ENCODE results near the gene MGAT5B. TPM values are rescaled to one million over a fixed set of nuclear protein-coding genes. Genes with fewer than 3 reads are reported as not detected.
"Not testable (repeated sequence)": the region's sequence is repeated elsewhere in the genome, so short reads cannot be mapped to it uniquely, and the experiment has no call there.

Gene MGAT5B
- total and polyA plus RNA-seq, 4 experiments from 2014 or later: 0.25 to 2.4 (median 1.8) TPM; not detected in 1

GRCh38 chr17:76969598-76970172 is 101.5 kb downstream of the MGAT5B start:
- Mint-ChIP-seq H3K9me3 (peaks cover 0 to 1% (median 0%) of the 10 kb centered on the region in 8 donors), H3K4me3 (peak overlapping the region; percentile 75 to 92 (median 86)), H3K4me1 (peaks cover 6 to 40% (median 18%) of the 10 kb centered on the region in 4 donors), H3K36me3 (no peaks in the 10 kb centered on the region), H3K27me3 (peaks cover 2 to 5% of the 10 kb centered on the region in 2 donors), H3K27ac (peak overlapping the region in 6 of 7 donors; percentile 55 to 93 (median 86))
- intact Hi-C loops (cut with micrococcal nuclease): loop anchor here (2.0 kb wide), 1 partner anchor 41 kb away; no protein-coding TSS in a partner anchor
- H3K27me3 ChIP-seq (ENCODE audit: insufficient read depth, low read length): no peaks in the 10 kb centered on the region
- ChIA-PET POLR2A (ENCODE audit: partially characterized antibody) (interaction anchor here (1.0 to 2.1 kb wide), 5 partner anchors 13 to 39 kb away, joined by 3 to 37 read pairs (median 5); no protein-coding TSS in a partner anchor), CTCF (ENCODE audit: partially characterized antibody) (interaction anchor here (1.1 to 1.4 kb wide), 5 partner anchors 13 to 87 kb away, joined by 3 to 6 read pairs (median 4); no protein-coding TSS in a partner anchor)
- peaks cover 11% of the 10 kb centered on the region for H3K4me1 ChIP-seq (ENCODE audit: insufficient read depth, low read length)
- no peak overlapping the region for H3K27ac ChIP-seq (ENCODE audit: low read depth, low read length)
- no peaks in the 10 kb centered on the region for H3K9me3 ChIP-seq (ENCODE audit: control insufficient read depth in 1 of 2, low read length in 2 of 2)
- peak overlapping the region in 1 of 2 donors; percentile 63 for H3K4me3 ChIP-seq (ENCODE audit: low read length in 2 of 2)
- no peaks in the 10 kb centered on the region for H3K36me3 ChIP-seq (ENCODE audit: insufficient read depth, low read length)
- no peak for DNase-seq

GRCh38 chr17:76970228-76970627 is 102.0 kb downstream of the MGAT5B start:
- H3K27me3 Mint-ChIP-seq; DNase-seq; H3K9me3 ChIP-seq (ENCODE audit: control insufficient read depth in 1 of 2, low read length in 2 of 2); CTCF ChIA-PET (ENCODE audit: partially characterized antibody); H3K4me3 ChIP-seq (ENCODE audit: low read length in 2 of 2); H3K9me3 Mint-ChIP-seq; H3K36me3 Mint-ChIP-seq; H3K27me3 ChIP-seq (ENCODE audit: insufficient read depth, low read length); intact Hi-C loops (cut with micrococcal nuclease); H3K27ac ChIP-seq (ENCODE audit: low read depth, low read length); H3K36me3 ChIP-seq (ENCODE audit: insufficient read depth, low read length): not testable (repeated sequence)
- peak overlapping the region in 7 of 8 donors; percentile 25 to 83 (median 55) for H3K4me3 Mint-ChIP-seq
- peaks cover 11% of the 10 kb centered on the region for H3K4me1 ChIP-seq (ENCODE audit: insufficient read depth, low read length)
- POLR2A ChIA-PET (ENCODE audit: partially characterized antibody): interaction anchor here (1.8 to 2.1 kb wide), 2 partner anchors 12 to 27 kb away, joined by 16 to 37 read pairs; no protein-coding TSS in a partner anchor
- H3K4me1 Mint-ChIP-seq: peaks cover 6 to 40% (median 18%) of the 10 kb centered on the region in 4 donors
- peak overlapping the region in 3 of 7 donors; percentile 5 to 75 (median 68) for H3K27ac Mint-ChIP-seq

GRCh38 chr17:76972046-76972641 is 103.9 kb downstream of the MGAT5B start:
- CTCF ChIA-PET (ENCODE audit: partially characterized antibody): no interaction called here
- no peaks in the 10 kb centered on the region for H3K27me3 ChIP-seq (ENCODE audit: insufficient read depth, low read length)
- Mint-ChIP-seq H3K36me3 (peaks cover 0 to 6% of the 10 kb centered on the region in 2 donors), H3K4me1 (peaks cover 6 to 32% (median 17%) of the 10 kb centered on the region in 4 donors), H3K9me3 (peaks cover 0 to 9% (median 4%) of the 10 kb centered on the region in 8 donors), H3K4me3 (no peak overlapping the region), H3K27me3 (peaks cover 2 to 5% of the 10 kb centered on the region in 2 donors), H3K27ac (no peak overlapping the region)
- H3K9me3 ChIP-seq (ENCODE audit: control insufficient read depth in 1 of 2, low read length in 2 of 2): no peaks in the 10 kb centered on the region
- H3K27ac ChIP-seq (ENCODE audit: low read depth, low read length): no peak overlapping the region
- POLR2A ChIA-PET (ENCODE audit: partially characterized antibody): no interaction called here
- H3K4me1 ChIP-seq (ENCODE audit: insufficient read depth, low read length): peaks cover 11% of the 10 kb centered on the region
- intact Hi-C loops (cut with micrococcal nuclease): no loop called here
- DNase-seq: no peak
- no peak overlapping the region for H3K4me3 ChIP-seq (ENCODE audit: low read length in 2 of 2)
- H3K36me3 ChIP-seq (ENCODE audit: insufficient read depth, low read length): no peaks in the 10 kb centered on the region

- Histone ChIP-seq H3K9me3 (ENCODE audit: control insufficient read depth in 1 of 2, low read length in 2 of 2) (no peaks in the 10 kb centered on the region), H3K4me1 (ENCODE audit: insufficient read depth, low read length) (peaks cover 11% of the 10 kb centered on the region), H3K4me3 (ENCODE audit: low read length in 2 of 2) (no peak overlapping the region), H3K27ac (ENCODE audit: low read depth, low read length) (no peak overlapping the region), H3K36me3 (ENCODE audit: insufficient read depth, low read length) (no peaks in the 10 kb centered on the region), H3K27me3 (ENCODE audit: insufficient read depth, low read length) (no peaks in the 10 kb centered on the region)
- peaks cover 2 to 5% of the 10 kb centered on the region in 2 donors for H3K27me3 Mint-ChIP-seq
- POLR2A ChIA-PET (ENCODE audit: partially characterized antibody): interaction anchor here (1.2 kb wide), 1 partner anchor 9 kb away, joined by 3 read pairs; no protein-coding TSS in a partner anchor
- H3K27ac Mint-ChIP-seq: no peak overlapping the region
- intact Hi-C loops (cut with micrococcal nuclease): no loop called here
- CTCF ChIA-PET (ENCODE audit: partially characterized antibody): no interaction called here
- H3K4me3 Mint-ChIP-seq: no peak overlapping the region
- H3K9me3 Mint-ChIP-seq: peaks cover 0 to 15% (median 10%) of the 10 kb centered on the region in 8 donors
- H3K36me3 Mint-ChIP-seq: peaks cover 0 to 6% of the 10 kb centered on the region in 2 donors
- peaks cover 5 to 23% (median 16%) of the 10 kb centered on the region in 4 donors for H3K4me1 Mint-ChIP-seq
- no peak for DNase-seq
These were observed 104.8 kb downstream of the MGAT5B start for GRCh38 chr17:76973040-76973439.

- DNase-seq: no peak
- Mint-ChIP-seq H3K27ac (no peak overlapping the region), H3K4me1 (peaks cover 1 to 17% (median 6%) of the 10 kb centered on the region in 4 donors), H3K4me3 (no peak overlapping the region), H3K36me3 (peaks cover 0 to 6% of the 10 kb centered on the region in 2 donors), H3K27me3 (peaks cover 2 to 5% of the 10 kb centered on the region in 2 donors), H3K9me3 (peaks cover 0 to 24% (median 16%) of the 10 kb centered on the region in 8 donors)
- intact Hi-C loops (cut with micrococcal nuclease): no loop called here
- no peaks in the 10 kb centered on the region for H3K36me3 ChIP-seq (ENCODE audit: insufficient read depth, low read length)
- POLR2A ChIA-PET (ENCODE audit: partially characterized antibody): no interaction called here
- no peak overlapping the region for H3K27ac ChIP-seq (ENCODE audit: low read depth, low read length)
- H3K9me3 ChIP-seq (ENCODE audit: control insufficient read depth in 1 of 2, low read length in 2 of 2): no peaks in the 10 kb centered on the region
- no peaks in the 10 kb centered on the region for H3K27me3 ChIP-seq (ENCODE audit: insufficient read depth, low read length)
- H3K4me3 ChIP-seq (ENCODE audit: low read length in 2 of 2): no peak overlapping the region
- CTCF ChIA-PET (ENCODE audit: partially characterized antibody): no interaction called here
- peaks cover 4% of the 10 kb centered on the region for H3K4me1 ChIP-seq (ENCODE audit: insufficient read depth, low read length)
These were observed 106.5 kb downstream of the MGAT5B start for GRCh38 chr17:76974721-76975120.

- H3K9me3 ChIP-seq (ENCODE audit: control insufficient read depth in 1 of 2, low read length in 2 of 2); H3K36me3 Mint-ChIP-seq; DNase-seq; intact Hi-C loops (cut with micrococcal nuclease); H3K27me3 ChIP-seq (ENCODE audit: insufficient read depth, low read length); H3K27me3 Mint-ChIP-seq; H3K36me3 ChIP-seq (ENCODE audit: insufficient read depth, low read length); CTCF ChIA-PET (ENCODE audit: partially characterized antibody); H3K4me3 ChIP-seq (ENCODE audit: low read length in 2 of 2); H3K4me3 Mint-ChIP-seq; H3K27ac ChIP-seq (ENCODE audit: low read depth, low read length): not testable (repeated sequence)
- POLR2A ChIA-PET (ENCODE audit: partially characterized antibody): interaction anchor here (1.7 to 6.0 kb wide), 2 partner anchors 19 to 20 kb away, joined by 5 to 62 read pairs; no protein-coding TSS in a partner anchor
- Mint-ChIP-seq H3K27ac (peak overlapping the region in 2 of 7 donors; percentile 2 to 30), H3K9me3 (peaks cover 0 to 24% (median 16%) of the 10 kb centered on the region in 8 donors), H3K4me1 (peaks cover 8 to 35% (median 14%) of the 10 kb centered on the region in 4 donors)
- H3K4me1 ChIP-seq (ENCODE audit: insufficient read depth, low read length): peaks cover 20% of the 10 kb centered on the region
These were observed 109.8 kb downstream of the MGAT5B start for GRCh38 chr17:76978050-76978449.

Data from CD4-positive, alpha-beta memory T cell (primary cell).